Astrocyte (in vitro differentiated cells and primary cell): ENCODE measurements around the gene ZMYND19.

Experiments used
- CTCF ChIP-seq: IDR thresholded peaks from 2 replicates; pipeline ENCODE4 v1.5.1; 2011; ENCODE audit warnings: low read depth, mild to moderate bottlenecking, inconsistent platforms, low read length, moderate library complexity; ENCODE audit not compliant: insufficient read depth
- EZH2 ChIP-seq: IDR thresholded peaks from 2 replicates; pipeline ENCODE4 v1.6.1; 2012; ENCODE audit warnings: mild to moderate bottlenecking, low read length, inconsistent platforms; ENCODE audit not compliant: insufficient read depth

GRCh38 chr9:137543237-137543963 is 46.9 kb downstream of the ZMYND19 start:
- TF ChIP-seq CTCF: no peak
- no peak for TF ChIP-seq EZH2
